Measurements from ENCODE around the gene GOLT1A.

GOLT1A gene

GRCh38 chr1:204181116-204181515 lies 32.7 kb downstream of the GOLT1A start:
- WGBS (ENCODE audit: extremely low coverage, insufficient coverage, low lambda C conversion rate) = no CpG with 5 or more reads among the region's 1 CpG
- H2BK120ac ChIP-seq (ENCODE audit: low read depth, low read length) = no peak overlapping the region

GRCh38 chr1:204180133-204180532 lies 33.7 kb downstream of the GOLT1A start:
- H3K27ac ChIP-seq (ENCODE audit: low read depth, low read length) = no peak overlapping the region
- no peak overlapping the region for H4K5ac ChIP-seq (ENCODE audit: low read length)
- H3K36me3 ChIP-seq (ENCODE audit: control insufficient read depth, insufficient read depth, low read length) = no peaks in the 10 kb centered on the region
- no peaks in the 10 kb centered on the region for H3K79me1 ChIP-seq (ENCODE audit: low read length)
- no peak overlapping the region for H3K4me2 ChIP-seq (ENCODE audit: low read length)
- no peak for DNase-seq
- H2AK5ac ChIP-seq (ENCODE audit: low read length) = no peak overlapping the region
- no peak overlapping the region for H2BK120ac ChIP-seq (ENCODE audit: low read depth, low read length)
- no peak overlapping the region for H2BK5ac ChIP-seq (ENCODE audit: low read length)
- no peaks in the 10 kb centered on the region for H3K79me2 ChIP-seq (ENCODE audit: control insufficient read depth, insufficient read depth, low read length)
- H3K23ac ChIP-seq (ENCODE audit: low read length) = no peak overlapping the region
- H3K9ac ChIP-seq (ENCODE audit: low read length) = no peak overlapping the region
- no peak overlapping the region for H3K4me3 ChIP-seq (ENCODE audit: low read length)
- no peaks in the 10 kb centered on the region for H3K27me3 ChIP-seq (ENCODE audit: insufficient read depth, low read length, poor library complexity)
- H3K56ac ChIP-seq (ENCODE audit: low read length) = no peak overlapping the region
- H3K4ac ChIP-seq (ENCODE audit: low read depth, low read length) = no peak overlapping the region
- no peaks in the 10 kb centered on the region for H3K4me1 ChIP-seq (ENCODE audit: control insufficient read depth, low read depth, low read length)
- H2BK15ac ChIP-seq (replicated peaks; ENCODE audit: low read depth) = no peak overlapping the region
- H3K18ac ChIP-seq (ENCODE audit: low read length) = no peak overlapping the region
- WGBS (ENCODE audit: extremely low coverage, insufficient coverage, low lambda C conversion rate) = no CpG with 5 or more reads among the region's 6 CpGs
- no peak overlapping the region for H4K8ac ChIP-seq (ENCODE audit: low read depth, low read length)

More at GRCh38 chr1:204181116-204181515, 32.7 kb downstream of the GOLT1A start:
- no peak overlapping the region for H3K4ac ChIP-seq (ENCODE audit: low read depth, low read length)
- no peak overlapping the region for H2BK5ac ChIP-seq (ENCODE audit: low read length)
- no peak overlapping the region for H2BK15ac ChIP-seq (replicated peaks; ENCODE audit: low read depth)
- no peak overlapping the region for H3K4me2 ChIP-seq (ENCODE audit: low read length)
- no peak overlapping the region for H3K56ac ChIP-seq (ENCODE audit: low read length)
- no peak overlapping the region for H3K4me3 ChIP-seq (ENCODE audit: low read length)
- H3K9ac ChIP-seq (ENCODE audit: low read length) = no peak overlapping the region
- H3K27ac ChIP-seq (ENCODE audit: low read depth, low read length) = no peak overlapping the region
- H3K79me2 ChIP-seq (ENCODE audit: control insufficient read depth, insufficient read depth, low read length) = no peaks in the 10 kb centered on the region
- no peak overlapping the region for H4K8ac ChIP-seq (ENCODE audit: low read depth, low read length)
- no peak for DNase-seq
- no peak overlapping the region for H2AK5ac ChIP-seq (ENCODE audit: low read length)
- no peak overlapping the region for H3K18ac ChIP-seq (ENCODE audit: low read length)
- H3K4me1 ChIP-seq (ENCODE audit: control insufficient read depth, low read depth, low read length) = no peaks in the 10 kb centered on the region
- no peaks in the 10 kb centered on the region for H3K79me1 ChIP-seq (ENCODE audit: low read length)
- H3K27me3 ChIP-seq (ENCODE audit: insufficient read depth, low read length, poor library complexity) = no peaks in the 10 kb centered on the region
- H3K36me3 ChIP-seq (ENCODE audit: control insufficient read depth, insufficient read depth, low read length) = no peaks in the 10 kb centered on the region
- H3K23ac ChIP-seq (ENCODE audit: low read length) = no peak overlapping the region
- H4K5ac ChIP-seq (ENCODE audit: low read length) = no peak overlapping the region

GRCh38 chr1:204178487-204179281 lies 35.1 kb downstream of the GOLT1A start:
- no peak overlapping the region for H3K23ac ChIP-seq (ENCODE audit: low read length)
- WGBS (ENCODE audit: extremely low coverage, insufficient coverage, low lambda C conversion rate) = no CpG with 5 or more reads among the region's 7 CpGs

GRCh38 chr1:204177133-204177532 lies 36.7 kb downstream of the GOLT1A start:
- no peaks in the 10 kb centered on the region for H3K4me1 ChIP-seq (ENCODE audit: control insufficient read depth, low read depth, low read length)
- H2BK5ac ChIP-seq (ENCODE audit: low read length) = no peak overlapping the region
- no peak for DNase-seq
- no peak overlapping the region for H3K18ac ChIP-seq (ENCODE audit: low read length)
- H2BK15ac ChIP-seq (replicated peaks; ENCODE audit: low read depth) = no peak overlapping the region
- no peak overlapping the region for H3K4ac ChIP-seq (ENCODE audit: low read depth, low read length)
- H3K79me1 ChIP-seq (ENCODE audit: low read length) = no peaks in the 10 kb centered on the region
- H4K8ac ChIP-seq (ENCODE audit: low read depth, low read length) = no peak overlapping the region
- H3K4me3 ChIP-seq (ENCODE audit: low read length) = no peak overlapping the region
- no peak overlapping the region for H3K27ac ChIP-seq (ENCODE audit: low read depth, low read length)
- no peak overlapping the region for H2BK120ac ChIP-seq (ENCODE audit: low read depth, low read length)
- no peak overlapping the region for H2AK5ac ChIP-seq (ENCODE audit: low read length)
- H3K36me3 ChIP-seq (ENCODE audit: control insufficient read depth, insufficient read depth, low read length) = no peaks in the 10 kb centered on the region
- no peak overlapping the region for H4K5ac ChIP-seq (ENCODE audit: low read length)
- H3K4me2 ChIP-seq (ENCODE audit: low read length) = no peak overlapping the region
- H3K9ac ChIP-seq (ENCODE audit: low read length) = no peak overlapping the region
- no peaks in the 10 kb centered on the region for H3K27me3 ChIP-seq (ENCODE audit: insufficient read depth, low read length, poor library complexity)
- no peaks in the 10 kb centered on the region for H3K79me2 ChIP-seq (ENCODE audit: control insufficient read depth, insufficient read depth, low read length)
- WGBS (ENCODE audit: extremely low coverage, insufficient coverage, low lambda C conversion rate) = no CpG with 5 or more reads among the region's 4 CpGs
- no peak overlapping the region for H3K56ac ChIP-seq (ENCODE audit: low read length)
- H3K23ac ChIP-seq (ENCODE audit: low read length) = no peak overlapping the region

More at GRCh38 chr1:204178487-204179281, 35.1 kb downstream of the GOLT1A start:
- Histone ChIP-seq H3K18ac (ENCODE audit: low read length) (no peak overlapping the region), H3K4me1 (ENCODE audit: control insufficient read depth, low read depth, low read length) (no peaks in the 10 kb centered on the region), H2BK5ac (ENCODE audit: low read length) (no peak overlapping the region), H3K4me3 (ENCODE audit: low read length) (no peak overlapping the region), H2BK120ac (ENCODE audit: low read depth, low read length) (no peak overlapping the region), H2BK15ac (replicated peaks; ENCODE audit: low read depth) (no peak overlapping the region), H3K56ac (ENCODE audit: low read length) (no peak overlapping the region), H3K79me1 (ENCODE audit: low read length) (no peaks in the 10 kb centered on the region), H3K4ac (ENCODE audit: low read depth, low read length) (no peak overlapping the region), H2AK5ac (ENCODE audit: low read length) (no peak overlapping the region), H4K8ac (ENCODE audit: low read depth, low read length) (no peak overlapping the region), H3K27ac (ENCODE audit: low read depth, low read length) (no peak overlapping the region), H4K5ac (ENCODE audit: low read length) (no peak overlapping the region), H3K4me2 (ENCODE audit: low read length) (no peak overlapping the region), H3K9ac (ENCODE audit: low read length) (no peak overlapping the region), H3K27me3 (ENCODE audit: insufficient read depth, low read length, poor library complexity) (no peaks in the 10 kb centered on the region), H3K79me2 (ENCODE audit: control insufficient read depth, insufficient read depth, low read length) (no peaks in the 10 kb centered on the region), H3K36me3 (ENCODE audit: control insufficient read depth, insufficient read depth, low read length) (no peaks in the 10 kb centered on the region)
- DNase-seq = no peak

- H3K79me1 ChIP-seq (ENCODE audit: low read length) = no peaks in the 10 kb centered on the region
- H3K27ac ChIP-seq (ENCODE audit: low read depth, low read length) = no peak overlapping the region
- no peak overlapping the region for H3K23ac ChIP-seq (ENCODE audit: low read length)
- H2BK5ac ChIP-seq (ENCODE audit: low read length) = no peak overlapping the region
- no CpG with 5 or more reads among the region's 5 CpGs for WGBS (ENCODE audit: extremely low coverage, insufficient coverage, low lambda C conversion rate)
- H3K4me2 ChIP-seq (ENCODE audit: low read length) = no peak overlapping the region
- no peak overlapping the region for H2AK5ac ChIP-seq (ENCODE audit: low read length)
- no peak overlapping the region for H2BK15ac ChIP-seq (replicated peaks; ENCODE audit: low read depth)
- no peak overlapping the region for H3K56ac ChIP-seq (ENCODE audit: low read length)
- no peak overlapping the region for H4K8ac ChIP-seq (ENCODE audit: low read depth, low read length)
- H3K27me3 ChIP-seq (ENCODE audit: insufficient read depth, low read length, poor library complexity) = no peaks in the 10 kb centered on the region
- no peak overlapping the region for H3K18ac ChIP-seq (ENCODE audit: low read length)
- no peaks in the 10 kb centered on the region for H3K36me3 ChIP-seq (ENCODE audit: control insufficient read depth, insufficient read depth, low read length)
- H2BK120ac ChIP-seq (ENCODE audit: low read depth, low read length) = no peak overlapping the region
- H3K4me1 ChIP-seq (ENCODE audit: control insufficient read depth, low read depth, low read length) = no peaks in the 10 kb centered on the region
- H3K4me3 ChIP-seq (ENCODE audit: low read length) = no peak overlapping the region
- no peaks in the 10 kb centered on the region for H3K79me2 ChIP-seq (ENCODE audit: control insufficient read depth, insufficient read depth, low read length)
- H3K9ac ChIP-seq (ENCODE audit: low read length) = no peak overlapping the region
- H4K5ac ChIP-seq (ENCODE audit: low read length) = no peak overlapping the region
- no peak overlapping the region for H3K4ac ChIP-seq (ENCODE audit: low read depth, low read length)
- no peak for DNase-seq
Observed at GRCh38 chr1:204176049-204176448, 37.7 kb downstream of the GOLT1A start.

GRCh38 chr1:204174958-204175357 lies 38.8 kb downstream of the GOLT1A start:
- Histone ChIP-seq H4K5ac (ENCODE audit: low read length) (no peak overlapping the region), H2AK5ac (ENCODE audit: low read length) (no peak overlapping the region), H3K23ac (ENCODE audit: low read length) (no peak overlapping the region), H3K4ac (ENCODE audit: low read depth, low read length) (no peak overlapping the region), H3K4me3 (ENCODE audit: low read length) (no peak overlapping the region), H4K8ac (ENCODE audit: low read depth, low read length) (no peak overlapping the region), H3K18ac (ENCODE audit: low read length) (no peak overlapping the region), H3K79me2 (ENCODE audit: control insufficient read depth, insufficient read depth, low read length) (no peaks in the 10 kb centered on the region), H3K27me3 (ENCODE audit: insufficient read depth, low read length, poor library complexity) (no peaks in the 10 kb centered on the region), H3K56ac (ENCODE audit: low read length) (no peak overlapping the region), H3K4me1 (ENCODE audit: control insufficient read depth, low read depth, low read length) (no peaks in the 10 kb centered on the region), H3K9ac (ENCODE audit: low read length) (no peak overlapping the region), H3K79me1 (ENCODE audit: low read length) (no peaks in the 10 kb centered on the region), H3K27ac (ENCODE audit: low read depth, low read length) (no peak overlapping the region), H2BK5ac (ENCODE audit: low read length) (no peak overlapping the region), H3K36me3 (ENCODE audit: control insufficient read depth, insufficient read depth, low read length) (no peaks in the 10 kb centered on the region), H3K4me2 (ENCODE audit: low read length) (no peak overlapping the region), H2BK15ac (replicated peaks; ENCODE audit: low read depth) (no peak overlapping the region), H2BK120ac (ENCODE audit: low read depth, low read length) (no peak overlapping the region)
- WGBS (ENCODE audit: extremely low coverage, insufficient coverage, low lambda C conversion rate) = 100% methylated on average over 1 of the region's 3 CpGs
- DNase-seq = no peak
